HFFc6 (cell line): ENCODE results near the gene SHC2. TPM values are rescaled to one million over a fixed set of nuclear protein-coding genes. Genes with fewer than 3 reads are reported as not detected.

Experiments
- DNase-seq: peaks from one replicate; pipeline ENCODE4 v3.0.0-alpha.2; 2018
- H3K27ac Mint-ChIP-seq: 2 replicates; pipeline ENCODE4 v1.8.0; 2020; ENCODE audit warnings: mild to moderate bottlenecking, mixed read lengths
- H3K27me3 Mint-ChIP-seq: 2 replicates; pipeline ENCODE4 v1.8.0; 2021; ENCODE audit warnings: mild to moderate bottlenecking, moderate library complexity, mixed read lengths; ENCODE audit not compliant: insufficient read depth
- H3K36me3 Mint-ChIP-seq: 2 replicates; pipeline ENCODE4 v1.8.0; 2021; ENCODE audit warnings: low read depth, mixed read lengths
- H3K4me1 Mint-ChIP-seq: 2 replicates; pipeline ENCODE4 v1.8.0; 2020; ENCODE audit warnings: low read depth, mixed read lengths
- H3K4me3 Mint-ChIP-seq: 2 replicates; pipeline ENCODE4 v1.8.0; 2020; ENCODE audit warnings: mild to moderate bottlenecking, moderate library complexity, mixed read lengths
- H3K9me3 Mint-ChIP-seq: 2 replicates; pipeline ENCODE4 v1.8.0; 2020; ENCODE audit warnings: mild to moderate bottlenecking, mixed read lengths
- total RNA-seq, 6 experiments: library from RNA; stranded (reverse); fragmentation: NEBNext Ultra II Directional; extraction: Animal tissue kit (Norgen Biotek cat#: 25700); gene quantifications; 2 replicates in 1 of 6; 3 replicates in 5 of 6; pipeline ENCODE4 v1.2.3, GENCODE V29; 2021
- TF ChIP-seq, protein P1 (sequence below): fragments of 200-600 bp; sonication (generic); IDR thresholded peaks from 2 replicates; pipeline ENCODE4 v1.5.0; 2021; ENCODE audit warnings: antibody characterized with exemption, mild to moderate bottlenecking

The SHC2 gene
- total RNA-seq, 6 experiments from 2014 or later = not detected

DNA sequence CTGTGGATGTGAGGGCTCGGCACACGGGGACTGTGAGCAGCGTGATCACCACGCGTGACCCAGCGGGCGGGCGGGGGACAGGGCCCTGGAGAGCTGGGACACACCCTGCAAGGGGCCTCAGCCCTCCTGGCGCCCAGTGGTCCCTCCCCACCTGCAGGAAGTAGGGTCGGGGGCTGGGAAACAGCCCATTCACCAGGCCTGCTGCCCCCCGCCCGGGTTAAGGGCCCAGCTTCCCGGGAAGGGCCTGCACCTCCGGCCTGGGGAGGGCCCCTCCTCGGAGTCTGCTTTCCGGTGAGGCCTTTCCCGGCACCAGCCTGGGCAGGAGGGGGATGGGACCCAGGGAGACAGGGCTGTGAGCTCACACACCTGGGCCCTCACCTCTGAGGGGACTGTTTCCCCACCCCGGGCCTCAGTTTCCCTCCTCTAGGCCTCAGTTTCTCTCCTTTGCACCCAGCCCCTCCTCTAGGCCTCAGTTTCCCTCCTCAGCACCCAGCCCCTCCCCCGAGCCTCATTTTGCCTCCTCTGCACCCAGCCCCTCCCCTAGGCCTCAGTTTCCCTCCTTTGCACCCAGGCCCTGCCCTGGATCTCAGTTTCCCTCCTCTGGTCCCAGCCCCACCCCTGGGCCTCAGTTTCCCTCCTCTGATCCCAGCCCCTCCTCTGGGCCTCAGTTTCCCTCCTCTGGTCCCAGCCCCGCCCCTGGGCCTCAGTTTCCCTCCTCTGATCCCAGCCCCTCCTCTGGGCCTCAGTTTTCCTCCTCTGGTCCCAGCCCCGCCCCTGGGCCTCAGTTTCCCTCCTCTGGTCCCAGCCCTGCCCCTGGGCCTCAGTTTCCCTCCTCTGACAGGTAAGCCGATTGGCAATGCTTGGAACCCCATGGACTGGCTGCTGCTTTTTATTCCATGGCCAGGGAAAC, 33.6 kb upstream of the SHC2 start:
- Mint-ChIP-seq H3K27me3 (peaks cover 5% of the 10 kb centered on the region), H3K27ac (no peak overlapping the region), H3K4me3 (no peak overlapping the region), H3K36me3 (peaks cover 9% of the 10 kb centered on the region; the same call in 1 of the 2 replicates), H3K4me1 (no peaks in the 10 kb centered on the region), H3K9me3 (peaks cover 12% of the 10 kb centered on the region)
- no peak for DNase-seq
- TF ChIP-seq, protein P1, sequence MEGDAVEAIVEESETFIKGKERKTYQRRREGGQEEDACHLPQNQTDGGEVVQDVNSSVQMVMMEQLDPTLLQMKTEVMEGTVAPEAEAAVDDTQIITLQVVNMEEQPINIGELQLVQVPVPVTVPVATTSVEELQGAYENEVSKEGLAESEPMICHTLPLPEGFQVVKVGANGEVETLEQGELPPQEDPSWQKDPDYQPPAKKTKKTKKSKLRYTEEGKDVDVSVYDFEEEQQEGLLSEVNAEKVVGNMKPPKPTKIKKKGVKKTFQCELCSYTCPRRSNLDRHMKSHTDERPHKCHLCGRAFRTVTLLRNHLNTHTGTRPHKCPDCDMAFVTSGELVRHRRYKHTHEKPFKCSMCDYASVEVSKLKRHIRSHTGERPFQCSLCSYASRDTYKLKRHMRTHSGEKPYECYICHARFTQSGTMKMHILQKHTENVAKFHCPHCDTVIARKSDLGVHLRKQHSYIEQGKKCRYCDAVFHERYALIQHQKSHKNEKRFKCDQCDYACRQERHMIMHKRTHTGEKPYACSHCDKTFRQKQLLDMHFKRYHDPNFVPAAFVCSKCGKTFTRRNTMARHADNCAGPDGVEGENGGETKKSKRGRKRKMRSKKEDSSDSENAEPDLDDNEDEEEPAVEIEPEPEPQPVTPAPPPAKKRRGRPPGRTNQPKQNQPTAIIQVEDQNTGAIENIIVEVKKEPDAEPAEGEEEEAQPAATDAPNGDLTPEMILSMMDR = no peak

DNA sequence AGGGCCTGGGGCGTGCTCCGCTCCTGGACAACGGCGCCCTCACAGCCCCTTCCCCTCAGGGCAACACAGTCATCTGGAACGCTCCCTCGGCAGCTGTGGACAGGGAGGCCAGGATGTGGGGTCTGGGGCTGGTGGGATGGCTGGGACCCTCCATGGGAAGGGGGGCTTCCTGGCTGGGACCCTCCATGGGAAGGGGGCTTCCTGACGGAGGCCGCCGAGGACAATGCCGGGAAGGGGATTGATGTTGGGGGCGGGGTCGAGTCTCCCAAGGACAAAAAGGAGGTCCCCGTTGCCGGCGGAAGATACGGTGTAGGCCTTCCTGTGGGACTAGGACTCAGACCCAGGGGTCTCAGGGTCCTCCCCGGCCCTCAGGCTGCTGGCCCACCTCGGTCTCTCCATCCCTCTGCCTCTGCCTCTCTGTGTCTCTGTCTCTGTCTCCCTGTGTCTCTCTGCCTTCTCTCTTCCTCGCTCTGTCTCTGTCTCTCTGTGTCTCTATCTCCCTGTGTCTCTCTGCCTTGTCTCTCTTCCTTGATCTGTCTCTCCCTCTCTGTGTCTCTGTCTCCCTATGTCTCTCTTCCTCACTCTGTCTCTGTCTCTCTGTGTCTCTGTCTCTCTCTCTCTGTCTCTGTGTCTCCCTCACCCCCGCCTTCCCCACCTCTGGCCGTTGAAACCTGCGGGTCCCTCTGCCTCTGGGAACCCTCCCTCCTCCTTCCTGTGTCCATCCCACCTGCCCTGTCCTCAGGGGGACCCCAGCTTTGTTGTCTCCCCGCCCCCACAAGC, 32.7 kb upstream of the SHC2 start:
- DNase-seq = no peak
- Mint-ChIP-seq H3K9me3 (peaks cover 12% of the 10 kb centered on the region), H3K4me3 (no peak overlapping the region), H3K4me1 (no peaks in the 10 kb centered on the region), H3K27me3 (peaks cover 5% of the 10 kb centered on the region), H3K36me3 (peaks cover 9% of the 10 kb centered on the region; the same call in 1 of the 2 replicates), H3K27ac (no peak overlapping the region; the same call in 1 of the 2 replicates)
- TF ChIP-seq, protein P1 = no peak

DNA sequence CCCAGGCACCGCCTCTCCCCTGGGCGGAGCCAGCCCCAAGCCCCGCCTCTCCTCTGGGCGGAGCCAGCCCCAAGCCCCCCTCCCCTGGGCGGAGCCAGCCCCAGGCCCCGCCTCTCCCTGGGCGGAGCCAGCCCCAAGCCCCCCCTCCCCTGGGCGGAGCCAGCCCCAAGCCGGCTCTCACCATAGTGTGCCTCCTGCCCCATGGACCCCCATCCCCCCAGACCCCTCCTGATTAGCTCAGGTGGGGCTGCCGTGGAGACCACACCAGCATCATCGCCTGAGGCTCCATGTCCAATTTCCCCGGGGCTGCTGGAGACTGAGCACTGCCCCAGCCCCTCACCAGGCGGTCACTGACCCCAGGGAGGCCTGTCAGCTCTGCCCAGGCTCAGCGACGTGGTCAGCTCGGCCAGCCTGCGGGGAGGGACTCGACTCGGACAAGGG, 31.3 kb upstream of the SHC2 start:
- Mint-ChIP-seq H3K4me3 (no peak overlapping the region), H3K36me3 (peaks cover 9% of the 10 kb centered on the region; the same call in 1 of the 2 replicates), H3K4me1 (no peaks in the 10 kb centered on the region), H3K9me3 (peaks cover 12% of the 10 kb centered on the region), H3K27me3 (peaks cover 8% of the 10 kb centered on the region), H3K27ac (no peak overlapping the region)
- TF ChIP-seq, protein P1 = no peak
- no peak for DNase-seq

DNA sequence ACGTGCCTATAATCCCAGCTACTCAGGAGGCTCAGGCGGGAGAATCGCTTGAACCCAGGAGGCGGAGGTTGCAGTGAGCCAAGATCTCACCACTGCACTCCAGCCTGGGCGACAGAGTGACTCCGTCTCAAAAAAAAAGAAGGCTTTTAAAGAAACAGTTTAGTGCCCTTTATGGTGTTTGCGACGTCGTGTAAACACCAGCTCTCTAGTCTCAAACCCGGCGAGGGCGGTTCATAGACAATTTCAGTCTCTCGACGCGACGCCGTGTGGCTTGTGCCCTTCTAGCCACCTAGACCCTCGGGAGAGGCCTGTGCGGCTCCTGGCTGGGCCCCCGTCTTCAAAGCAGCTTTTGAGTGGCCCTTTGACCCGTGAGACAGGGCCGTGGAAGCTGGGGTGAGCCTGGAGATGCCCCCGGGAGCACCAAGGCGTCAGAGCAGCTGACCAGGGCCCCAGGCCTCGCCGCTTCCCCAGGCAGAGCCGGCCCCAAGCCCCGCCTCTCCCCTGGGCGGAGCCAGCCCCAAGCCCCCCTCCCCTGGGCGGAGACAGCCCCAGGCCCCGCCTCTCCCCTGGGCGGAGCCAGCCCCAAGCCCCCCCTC, 30.4 kb upstream of the SHC2 start:
- peaks cover 8% of the 10 kb centered on the region for H3K27me3 Mint-ChIP-seq
- TF ChIP-seq, protein P1 = no peak
- H3K36me3 Mint-ChIP-seq = peaks cover 9% of the 10 kb centered on the region; the same call in 1 of the 2 replicates
- no peaks in the 10 kb centered on the region for H3K4me1 Mint-ChIP-seq
- H3K27ac Mint-ChIP-seq = no peak overlapping the region
- no peak for DNase-seq
- no peak overlapping the region for H3K4me3 Mint-ChIP-seq
- peaks cover 12% of the 10 kb centered on the region for H3K9me3 Mint-ChIP-seq
